SU-DHL-6 (cell line): ENCODE measurements around the gene COP1.

Experiments used
- H2AFZ ChIP-seq: fragments of 200-600 bp; sonication (generic); 2 replicates; pipeline ENCODE4 v1.6.1; 2014; ENCODE audit warnings: low read depth, mild to moderate bottlenecking, moderate library complexity, mixed read lengths, antibody characterized with exemption, low read length; ENCODE audit not compliant: severe bottlenecking
- H3F3A ChIP-seq: fragments of 200-600 bp; shearing (Covaris generic); 2 replicates; pipeline ENCODE4 v1.6.0; 2016; ENCODE audit warnings: antibody characterized with exemption, mild to moderate bottlenecking; ENCODE audit not compliant: insufficient read depth
- H3K27ac ChIP-seq: fragments of 200-600 bp; sonication (generic); 2 replicates; pipeline ENCODE4 v1.5.1; 2016; ENCODE audit warnings: low read depth, mild to moderate bottlenecking, low read length, moderate library complexity, mixed read lengths
- H3K27me3 ChIP-seq: fragments of 200-600 bp; sonication (generic), shearing (Covaris generic); 2 replicates; pipeline ENCODE4 v1.6.0; 2014; ENCODE audit warnings: mild to moderate bottlenecking, low read length
- H3K36me3 ChIP-seq: fragments of 200-600 bp; sonication (generic); 2 replicates; pipeline ENCODE4 v1.6.1; 2014; ENCODE audit warnings: mild to moderate bottlenecking, low read length, mixed read lengths
- H3K4me2 ChIP-seq: fragments of 300-600, 200-600 bp; shearing (Covaris generic), sonication (generic); 2 replicates; pipeline ENCODE4 v1.6.0; 2014; ENCODE audit warnings: low read length, low read depth, mild to moderate bottlenecking; ENCODE audit not compliant: poor library complexity, severe bottlenecking
- H3K4me3 ChIP-seq: fragments of 200-600 bp; sonication (generic); 2 replicates; pipeline ENCODE4 v1.5.1; 2014; ENCODE audit warnings: antibody characterized with exemption, low read length, mild to moderate bottlenecking, mixed read lengths; ENCODE audit not compliant: insufficient read depth, poor library complexity, severe bottlenecking
- H3K79me2 ChIP-seq: fragments of 200-600 bp; sonication (generic); 2 replicates; pipeline ENCODE4 v1.6.1; 2014; ENCODE audit warnings: mild to moderate bottlenecking, low read length, moderate library complexity; ENCODE audit not compliant: insufficient read depth
- H3K9ac ChIP-seq: fragments of 200-600 bp; sonication (generic); 2 replicates; pipeline ENCODE4 v1.7.0; 2014; ENCODE audit warnings: mild to moderate bottlenecking, low read length
- H3K9me2 ChIP-seq: fragments of 200-600 bp; sonication (generic); replicated peaks from 2 replicates; pipeline ENCODE4 v1.6.1; 2014; ENCODE audit warnings: low read length; ENCODE audit not compliant: insufficient read depth
- H3K9me3 ChIP-seq: fragments of 200-600 bp; sonication (generic); 2 replicates; pipeline ENCODE4 v1.6.1; 2014; ENCODE audit warnings: low read length, mixed read lengths; ENCODE audit not compliant: insufficient read depth
- H4K20me1 ChIP-seq: fragments of 200-600 bp; sonication (generic); 2 replicates; pipeline ENCODE4 v1.6.1; 2014; ENCODE audit warnings: low read depth, mild to moderate bottlenecking, antibody characterized with exemption, low read length, moderate library complexity, mixed read lengths
- EZH2phosphoT487 ChIP-seq: fragments of 200-600 bp; sonication (generic), shearing (Covaris generic); conservative IDR thresholded peaks from 2 replicates; pipeline ENCODE4 v1.6.1; 2018; ENCODE audit warnings: mild to moderate bottlenecking, antibody characterized with exemption, low read length, moderate library complexity, mixed read lengths
- TF ChIP-seq, protein P1 (sequence below): fragments of 200-600 bp; sonication (generic); IDR thresholded peaks from one replicate; pipeline ENCODE4 v1.5.1; 2017; ENCODE audit warnings: antibody characterized with exemption, mild to moderate bottlenecking, low read length, moderate library complexity; ENCODE audit not compliant: insufficient read depth, poor library complexity, severe bottlenecking

The COP1 gene

DNA sequence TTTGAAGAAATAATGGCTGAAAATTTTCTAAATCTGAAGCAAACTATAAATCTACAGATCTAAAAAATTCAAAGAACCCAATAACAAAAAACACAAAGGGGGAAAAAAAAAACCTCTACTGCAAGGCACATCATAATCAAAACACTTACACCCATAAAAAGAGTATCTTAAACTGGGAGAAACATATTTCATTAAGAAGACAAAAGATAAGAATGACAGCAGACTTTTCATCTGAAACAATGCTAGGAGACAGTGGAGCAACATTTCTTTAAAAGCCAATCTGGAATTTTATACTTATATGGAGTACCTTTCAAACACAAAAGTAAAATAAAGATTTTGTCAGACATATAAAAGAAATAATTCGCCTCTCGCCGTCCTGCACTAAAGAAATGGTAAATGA lies 49.1 kb downstream of the COP1 start:
- Histone ChIP-seq H3K27ac (no peak overlapping the region), H3K9ac (no peak overlapping the region), H3K9me3 (peaks cover 19% of the 10 kb centered on the region), H4K20me1 (no peaks in the 10 kb centered on the region), H3K9me2 (no peaks in the 10 kb centered on the region), H3K4me3 (no peak overlapping the region), H3K27me3 (no peaks in the 10 kb centered on the region), H2AFZ (no peak overlapping the region), H3K79me2 (peaks cover 71% of the 10 kb centered on the region), H3F3A (peaks cover 6% of the 10 kb centered on the region; the same call in 1 of the 2 replicates), H3K4me2 (no peak overlapping the region), H3K36me3 (peaks cover 57% of the 10 kb centered on the region)
- TF ChIP-seq EZH2phosphoT487, result no peak
- TF ChIP-seq, protein P1, sequence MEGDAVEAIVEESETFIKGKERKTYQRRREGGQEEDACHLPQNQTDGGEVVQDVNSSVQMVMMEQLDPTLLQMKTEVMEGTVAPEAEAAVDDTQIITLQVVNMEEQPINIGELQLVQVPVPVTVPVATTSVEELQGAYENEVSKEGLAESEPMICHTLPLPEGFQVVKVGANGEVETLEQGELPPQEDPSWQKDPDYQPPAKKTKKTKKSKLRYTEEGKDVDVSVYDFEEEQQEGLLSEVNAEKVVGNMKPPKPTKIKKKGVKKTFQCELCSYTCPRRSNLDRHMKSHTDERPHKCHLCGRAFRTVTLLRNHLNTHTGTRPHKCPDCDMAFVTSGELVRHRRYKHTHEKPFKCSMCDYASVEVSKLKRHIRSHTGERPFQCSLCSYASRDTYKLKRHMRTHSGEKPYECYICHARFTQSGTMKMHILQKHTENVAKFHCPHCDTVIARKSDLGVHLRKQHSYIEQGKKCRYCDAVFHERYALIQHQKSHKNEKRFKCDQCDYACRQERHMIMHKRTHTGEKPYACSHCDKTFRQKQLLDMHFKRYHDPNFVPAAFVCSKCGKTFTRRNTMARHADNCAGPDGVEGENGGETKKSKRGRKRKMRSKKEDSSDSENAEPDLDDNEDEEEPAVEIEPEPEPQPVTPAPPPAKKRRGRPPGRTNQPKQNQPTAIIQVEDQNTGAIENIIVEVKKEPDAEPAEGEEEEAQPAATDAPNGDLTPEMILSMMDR, result no peak

DNA sequence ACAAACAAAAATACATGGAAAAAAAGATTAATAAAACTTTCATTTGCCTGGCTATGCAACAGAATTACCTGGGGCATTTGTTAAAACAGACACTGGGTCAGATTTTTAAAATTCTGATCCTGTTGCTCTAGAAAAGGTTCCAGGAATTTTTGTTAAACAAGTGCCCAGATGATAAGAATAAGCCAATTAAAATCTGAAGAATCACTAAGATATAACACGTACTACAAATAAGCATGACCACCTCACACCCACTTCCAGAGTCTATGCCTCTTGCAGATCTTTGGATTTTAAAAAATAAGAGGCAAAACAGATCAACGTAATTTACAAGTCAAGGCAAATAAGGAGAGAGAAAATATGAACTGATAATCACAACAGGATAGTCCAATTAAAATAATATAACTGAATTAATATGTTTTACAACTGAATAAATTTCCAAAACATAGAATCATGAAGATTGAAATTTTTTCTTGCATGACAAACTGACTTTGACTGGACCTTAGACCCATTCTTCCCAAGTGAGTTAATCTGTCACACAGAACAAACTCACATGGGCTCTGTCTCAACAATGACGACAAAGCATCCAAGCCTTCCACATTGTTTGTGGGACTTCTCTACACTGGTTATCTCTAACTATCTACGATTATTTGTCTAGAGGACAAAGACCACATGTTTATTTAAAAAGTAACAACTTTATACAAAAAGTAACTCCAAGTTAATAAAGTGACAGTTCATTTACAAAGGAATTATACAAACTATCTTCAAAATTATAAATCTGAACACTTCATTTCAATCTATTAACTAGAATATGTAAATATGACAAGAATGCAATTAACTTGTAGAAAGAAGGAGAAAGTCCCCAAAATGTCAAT lies 56.9 kb downstream of the COP1 start:
- Histone ChIP-seq H4K20me1 (no peaks in the 10 kb centered on the region), H3K36me3 (peaks cover 34% of the 10 kb centered on the region), H3K27me3 (no peaks in the 10 kb centered on the region), H3K9me2 (no peaks in the 10 kb centered on the region), H3K79me2 (peaks cover 54% of the 10 kb centered on the region), H3K27ac (no peak overlapping the region), H3K9ac (no peak overlapping the region), H3F3A (peaks cover 10% of the 10 kb centered on the region; the same call in 1 of the 2 replicates), H2AFZ (no peak overlapping the region), H3K4me3 (no peak overlapping the region), H3K9me3 (no peaks in the 10 kb centered on the region), H3K4me2 (no peak overlapping the region)
- TF ChIP-seq, protein P1, result no peak
- no peak for TF ChIP-seq EZH2phosphoT487

DNA sequence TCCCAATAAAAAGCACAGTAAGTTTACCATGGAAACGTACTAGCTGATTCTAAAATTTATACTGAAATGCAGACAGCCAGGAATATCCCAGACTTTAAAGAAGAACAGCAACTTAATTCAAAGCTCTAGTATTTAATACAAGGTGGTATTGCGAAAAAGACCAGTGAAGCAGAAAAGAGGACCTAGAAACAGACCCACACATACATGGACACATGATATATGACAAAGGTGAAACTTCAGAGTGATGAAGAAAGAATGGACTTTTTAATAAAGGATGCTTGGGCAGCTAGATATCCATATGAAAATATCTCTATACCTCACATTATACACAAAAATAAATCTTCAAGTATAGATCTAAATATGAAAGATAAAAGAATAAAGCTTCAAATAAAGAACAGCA lies 62.6 kb downstream of the COP1 start:
- H3K27ac ChIP-seq, result no peak overlapping the region
- H3K9me3 ChIP-seq, result no peaks in the 10 kb centered on the region
- no peaks in the 10 kb centered on the region for H4K20me1 ChIP-seq

More for the DNA sequence above, 62.6 kb downstream of the COP1 start:
- Histone ChIP-seq H3K9me2 (no peaks in the 10 kb centered on the region), H3K79me2 (peaks cover 74% of the 10 kb centered on the region), H3K4me2 (no peak overlapping the region), H3K9ac (no peak overlapping the region), H3F3A (peaks cover 5% of the 10 kb centered on the region; the same call in 1 of the 2 replicates), H3K27me3 (no peaks in the 10 kb centered on the region), H2AFZ (no peak overlapping the region), H3K36me3 (peaks cover 57% of the 10 kb centered on the region), H3K4me3 (no peak overlapping the region)
- no peak for TF ChIP-seq EZH2phosphoT487
- TF ChIP-seq, protein P1, result no peak
